Measurements from ENCODE around the gene KLF7.
A peak's percentile ranks its signal among the peaks of the same experiment; 100 is the strongest.
"Not testable (repeated sequence)": the region's sequence is repeated elsewhere in the genome, so short reads cannot be mapped to it uniquely, and the experiment has no call there.

The KLF7 gene

DNA sequence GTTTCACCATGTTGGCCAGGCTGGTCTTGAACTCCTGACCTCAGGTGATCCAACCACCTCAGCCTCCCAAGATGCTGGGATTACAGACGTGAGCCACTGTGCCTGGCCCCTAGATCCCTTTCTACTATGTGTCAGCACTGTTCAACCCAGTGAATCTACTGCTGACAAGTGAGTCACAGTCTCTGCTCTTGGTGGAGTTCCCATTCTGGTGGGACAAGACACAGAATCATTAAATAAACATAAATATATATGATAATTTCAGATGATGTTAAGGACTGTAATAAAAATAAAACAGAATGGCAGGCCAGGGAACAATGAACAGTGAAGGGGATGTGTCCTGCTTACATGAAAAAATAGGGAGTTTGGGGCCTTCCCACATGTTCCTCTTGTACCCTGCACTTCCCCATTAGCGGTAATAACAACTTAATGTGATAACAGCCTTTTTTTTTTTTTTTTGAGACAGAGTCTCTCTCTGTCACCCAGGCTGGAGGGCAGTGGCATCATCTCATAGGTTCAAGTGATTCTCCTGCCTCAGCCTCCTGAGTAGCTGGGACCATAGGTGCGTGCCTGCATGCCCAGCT is 114.3 kb downstream of the KLF7 start:
- DNase-seq = peak; percentile 94

DNA sequence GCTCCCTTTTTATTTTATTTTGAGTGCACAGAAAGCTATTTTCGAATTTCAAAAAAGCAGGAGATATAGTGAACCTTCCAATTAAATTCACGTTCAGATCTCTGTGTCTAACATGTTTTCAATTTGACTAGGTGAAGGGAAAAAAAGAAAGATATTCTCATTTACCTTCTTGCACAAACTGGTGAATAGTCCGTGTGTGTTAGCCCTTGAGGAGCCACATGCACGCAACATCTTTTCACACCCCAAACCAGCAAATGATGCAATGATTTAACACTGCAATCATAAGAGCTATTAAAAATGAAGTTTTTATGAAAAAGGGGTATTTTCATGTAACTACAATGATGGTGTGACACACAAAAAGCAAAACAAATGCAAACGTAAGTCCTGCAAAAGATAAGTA is 116.6 kb downstream of the KLF7 start:
- no peak for DNase-seq

DNA sequence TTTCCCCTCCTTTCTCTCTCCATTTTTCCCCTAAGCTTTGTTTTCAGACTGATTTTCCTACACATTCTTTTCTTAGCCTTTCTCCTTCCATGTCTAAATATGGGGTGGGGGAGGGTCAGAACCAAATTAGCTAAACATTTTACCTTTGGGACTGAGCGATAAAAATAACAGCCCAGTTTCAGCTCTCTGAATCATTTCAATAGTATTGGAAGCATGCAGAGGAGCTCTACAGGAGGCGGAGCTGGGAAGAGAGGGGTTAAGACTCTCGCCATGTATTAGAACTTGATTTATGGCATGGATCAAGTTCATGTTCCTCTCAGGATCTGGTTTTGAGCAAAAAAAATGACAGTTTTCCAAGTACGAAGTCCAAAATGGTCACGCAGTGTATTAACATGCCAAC is 117.3 kb downstream of the KLF7 start:
- peak; percentile 82 for DNase-seq

DNA sequence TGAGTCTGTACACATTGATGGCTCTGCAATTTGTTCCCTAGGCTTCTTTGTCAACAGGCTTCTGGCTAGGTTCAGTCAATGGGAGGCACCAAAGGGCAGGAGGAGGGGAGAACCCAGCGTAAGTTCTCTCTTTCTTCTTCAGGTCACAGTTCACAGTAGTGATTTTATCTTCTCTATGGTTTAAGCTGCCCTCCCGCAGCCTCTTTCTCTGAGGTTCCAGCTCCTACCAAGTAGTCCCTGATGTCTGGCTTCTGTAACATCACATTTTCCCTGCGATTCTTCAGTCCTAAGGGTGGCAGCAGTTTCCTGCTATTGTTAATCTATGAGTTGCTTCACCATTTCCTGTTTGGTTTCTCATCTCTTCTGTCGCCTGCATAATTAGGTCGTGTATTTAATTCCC is 119.0 kb downstream of the KLF7 start:
- peak; percentile 55 for DNase-seq

DNA sequence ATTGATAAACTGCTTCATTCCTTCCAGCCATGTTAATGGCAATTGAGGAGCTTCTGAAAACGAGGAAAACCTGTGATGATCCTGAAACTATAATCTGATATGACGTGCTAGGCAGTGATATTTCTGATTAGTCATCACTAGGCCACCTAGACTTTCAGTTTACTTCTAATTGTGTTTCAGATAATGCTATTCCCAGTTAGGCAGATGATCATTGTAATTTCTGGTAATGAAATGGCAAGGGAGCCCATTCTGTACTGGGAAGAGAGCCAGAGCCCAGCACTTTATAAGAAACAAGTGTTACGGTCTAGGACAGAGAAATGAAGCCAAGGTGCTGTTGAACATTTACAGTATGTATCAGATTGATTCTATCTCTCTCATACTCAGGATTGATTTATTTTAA is 120.2 kb downstream of the KLF7 start:
- no peak for DNase-seq

DNA sequence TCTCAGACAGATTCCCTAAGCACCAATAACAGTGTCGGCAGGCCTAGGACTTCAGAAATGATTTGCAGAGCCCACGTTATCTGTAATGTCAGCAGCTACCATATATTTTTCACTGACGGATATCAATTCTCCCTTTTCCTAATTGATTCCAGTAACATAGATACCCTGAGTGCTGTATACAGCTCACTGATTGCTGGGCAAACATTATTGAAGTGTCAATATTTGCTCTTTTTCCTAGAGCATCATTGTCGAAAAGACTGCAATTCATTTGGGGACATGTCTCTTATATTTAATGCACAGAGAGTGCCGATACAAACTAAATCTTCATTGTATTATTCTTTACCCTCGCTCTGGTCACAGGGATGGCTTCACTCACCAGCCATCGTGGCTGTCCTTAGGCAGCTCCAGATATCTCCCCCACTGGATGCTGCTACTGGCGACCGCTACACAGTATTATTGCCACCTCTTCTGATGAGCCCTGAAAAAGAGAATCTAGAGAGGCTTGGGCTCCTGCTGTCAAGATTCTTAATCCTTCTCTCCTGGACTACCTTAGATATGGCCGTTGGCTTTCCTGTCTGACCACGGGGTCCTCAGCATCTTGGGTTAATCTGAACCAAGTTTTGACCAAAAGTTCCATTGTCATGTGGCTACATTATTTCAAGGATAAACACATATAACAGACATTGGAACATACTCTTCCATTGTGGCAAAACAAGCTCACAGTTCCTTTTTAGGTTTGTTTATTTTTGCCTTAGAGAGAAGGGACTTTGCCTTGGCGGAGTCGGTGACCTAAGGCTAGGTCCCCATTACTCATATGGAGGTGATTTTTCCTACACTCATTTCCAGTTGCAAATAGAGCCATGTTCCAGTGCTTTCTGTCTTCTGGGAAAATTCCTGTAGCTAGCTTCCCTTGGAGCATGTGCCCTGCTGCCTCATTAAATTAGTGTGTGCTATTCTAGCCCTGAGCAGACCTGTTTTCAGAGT is 121.1 kb downstream of the KLF7 start:
- no peak for DNase-seq

DNA sequence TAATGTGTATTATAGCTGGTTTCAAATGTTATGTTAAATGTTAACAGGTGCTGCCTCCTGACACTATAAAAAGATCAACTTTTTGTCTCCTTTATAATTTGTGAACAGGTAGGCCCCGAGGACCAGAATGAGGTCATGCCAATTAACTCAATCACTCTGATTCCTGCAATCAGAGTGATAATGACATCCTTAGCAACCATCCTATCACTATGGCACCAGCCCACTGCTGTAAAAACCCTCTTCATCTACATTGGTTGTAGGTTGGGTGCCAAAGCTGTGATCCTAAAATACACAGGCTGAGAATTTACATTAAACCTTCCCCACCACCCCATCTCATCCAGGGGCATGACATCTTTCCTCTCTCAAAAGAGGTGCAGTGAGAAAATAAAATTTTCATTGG is 122.9 kb downstream of the KLF7 start:
- no peak for DNase-seq

DNA sequence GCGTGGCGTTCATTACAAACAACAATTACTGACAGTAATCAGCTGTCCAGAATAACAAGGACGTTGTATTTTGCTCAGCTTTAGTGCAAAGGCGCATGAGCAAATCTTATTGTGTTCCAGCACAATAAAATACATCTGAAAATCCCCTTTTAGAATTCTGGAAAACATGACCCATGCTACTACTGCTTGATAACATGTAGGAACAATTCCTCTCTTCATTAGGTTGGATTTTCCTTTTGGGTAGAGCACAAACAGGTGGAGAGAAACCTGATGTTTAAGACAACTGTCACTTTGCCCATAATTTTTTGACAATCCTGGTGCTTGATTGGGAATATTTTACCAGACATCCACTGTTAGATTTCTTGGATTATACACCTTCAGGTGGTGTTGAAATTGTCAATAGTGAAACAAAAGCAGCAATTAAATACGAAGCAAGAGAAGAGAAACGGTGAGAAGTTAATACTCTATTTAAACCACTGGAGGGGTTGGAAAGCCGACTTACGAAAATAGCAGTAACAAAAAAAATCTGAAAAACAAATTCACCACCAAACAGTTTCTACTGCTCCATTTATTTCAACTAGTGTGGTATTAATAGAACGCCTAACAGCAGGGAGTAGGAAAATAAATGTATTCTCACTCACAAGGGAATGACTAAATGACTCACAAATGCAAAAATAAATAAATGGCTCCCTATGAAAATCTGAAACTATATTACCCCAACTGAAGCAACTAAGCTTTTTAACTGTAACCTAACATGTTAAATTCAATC is 123.8 kb downstream of the KLF7 start:
- DNase-seq = peak; percentile 79

DNA sequence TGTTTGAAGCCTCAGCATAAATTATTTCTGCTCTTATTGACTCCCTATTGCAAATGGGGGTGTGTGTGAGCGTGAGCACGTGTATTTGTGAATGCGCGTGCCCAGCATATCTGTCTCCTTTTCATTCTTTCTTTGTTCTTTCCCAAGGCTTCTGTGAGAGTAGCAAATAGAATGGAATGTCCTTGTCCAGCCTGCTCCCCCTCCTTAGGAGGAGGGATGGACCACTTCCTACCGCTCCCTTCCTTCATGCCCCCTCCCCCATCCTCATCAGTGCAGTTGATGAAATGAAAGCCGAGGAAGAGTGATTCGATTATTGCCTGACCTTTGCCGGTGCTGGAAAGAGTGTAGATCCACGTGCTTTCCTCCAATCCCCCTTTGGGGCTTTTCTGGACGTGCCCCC is 124.5 kb downstream of the KLF7 start:
- DNase-seq = peak; percentile 61

DNA sequence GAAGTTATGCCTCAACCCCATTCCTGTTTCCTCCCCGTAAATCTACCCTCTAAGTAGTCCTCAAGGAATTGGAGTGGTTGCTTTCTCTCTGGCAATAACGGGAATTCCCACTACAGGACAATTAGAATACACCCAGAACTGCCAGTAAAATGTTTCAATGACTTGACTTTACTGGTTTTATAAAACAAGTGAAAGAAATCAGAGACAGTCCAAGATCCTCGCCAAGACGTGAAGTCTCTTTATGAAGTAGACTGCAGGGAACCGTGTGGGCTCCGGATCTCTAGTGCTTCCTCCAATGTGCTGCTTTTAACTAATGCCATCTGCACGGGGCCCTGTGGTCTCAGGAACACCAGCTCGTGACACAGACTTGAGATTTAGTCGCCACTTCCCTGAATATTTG is 125.1 kb downstream of the KLF7 start:
- DNase-seq = no peak

DNA sequence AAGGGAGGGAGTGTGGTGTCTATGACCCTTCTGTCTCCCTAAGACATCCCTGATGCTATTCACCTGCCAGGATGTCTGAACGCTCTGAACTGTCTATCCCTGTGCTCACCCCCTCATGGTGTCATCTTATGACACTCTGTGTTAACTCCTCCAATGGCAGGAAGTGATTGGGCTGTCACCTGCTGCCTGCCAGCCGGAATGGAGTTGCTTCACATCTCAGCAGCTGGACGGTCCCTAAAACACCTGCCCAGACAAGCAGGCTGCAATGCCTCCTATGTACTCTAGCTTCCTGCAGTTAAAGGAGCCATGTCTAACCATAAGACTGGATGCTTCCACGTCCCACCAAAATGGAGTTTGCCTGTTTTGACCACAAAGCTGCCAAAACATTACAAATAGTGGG is 126.5 kb downstream of the KLF7 start:
- DNase-seq = no peak

DNA sequence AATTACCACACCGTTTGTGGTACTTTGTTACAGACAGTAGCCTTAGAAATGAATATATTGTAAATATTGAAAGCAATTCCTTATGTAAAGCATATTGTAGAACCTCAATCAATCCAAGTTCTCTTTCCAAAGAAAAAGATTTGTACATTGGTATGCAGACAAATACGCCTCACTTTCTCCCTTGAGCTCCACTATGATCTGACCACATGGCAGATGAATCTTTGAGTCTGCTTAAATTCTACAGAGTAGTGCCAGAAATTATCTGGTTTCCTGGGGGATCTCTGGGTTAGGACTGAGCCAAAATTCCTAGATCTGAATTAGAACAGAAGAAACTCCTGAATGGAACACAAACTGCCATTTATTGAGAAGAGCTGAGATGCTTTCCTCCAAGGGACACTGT is 127.4 kb downstream of the KLF7 start:
- no peak for DNase-seq

DNA sequence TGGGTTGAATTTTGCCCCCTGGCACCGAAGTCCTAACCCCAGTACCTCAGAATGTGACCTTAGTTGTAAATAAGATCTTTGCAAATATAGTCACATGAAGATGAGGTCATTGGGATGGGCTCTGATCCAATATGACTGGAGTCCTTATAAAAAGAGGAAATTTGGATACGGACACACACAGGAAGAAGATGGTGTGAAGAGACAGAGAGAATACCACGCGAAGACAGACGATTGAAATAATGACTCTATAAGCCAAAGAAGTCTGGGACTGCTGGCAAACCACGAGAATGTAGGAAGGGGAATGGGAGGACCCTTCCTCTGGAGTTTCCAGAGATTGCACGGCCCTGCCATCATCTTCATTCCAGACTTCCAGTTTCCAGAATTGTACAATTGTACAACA is 127.9 kb downstream of the KLF7 start:
- DNase-seq = peak; percentile 27

DNA sequence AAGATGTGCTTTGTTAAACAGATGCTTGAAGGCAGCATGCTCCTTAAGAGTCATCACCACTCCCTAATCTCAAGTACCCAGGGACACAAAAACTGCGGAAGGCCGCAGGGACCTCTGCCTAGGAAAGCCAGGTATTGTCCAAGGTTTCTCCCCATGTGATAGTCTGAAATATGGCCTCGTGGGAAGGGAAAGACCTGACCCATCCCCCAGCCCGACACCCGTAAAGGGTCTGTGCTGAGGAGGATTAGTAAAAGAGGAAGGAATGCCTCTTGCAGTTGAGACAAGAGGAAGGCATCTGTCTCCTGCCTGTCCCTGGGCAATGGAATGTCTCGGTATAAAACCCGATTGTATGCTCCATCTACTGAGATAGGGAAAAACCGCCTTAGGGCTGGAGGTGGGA is 128.7 kb downstream of the KLF7 start:
- not testable (repeated sequence) for DNase-seq

DNA sequence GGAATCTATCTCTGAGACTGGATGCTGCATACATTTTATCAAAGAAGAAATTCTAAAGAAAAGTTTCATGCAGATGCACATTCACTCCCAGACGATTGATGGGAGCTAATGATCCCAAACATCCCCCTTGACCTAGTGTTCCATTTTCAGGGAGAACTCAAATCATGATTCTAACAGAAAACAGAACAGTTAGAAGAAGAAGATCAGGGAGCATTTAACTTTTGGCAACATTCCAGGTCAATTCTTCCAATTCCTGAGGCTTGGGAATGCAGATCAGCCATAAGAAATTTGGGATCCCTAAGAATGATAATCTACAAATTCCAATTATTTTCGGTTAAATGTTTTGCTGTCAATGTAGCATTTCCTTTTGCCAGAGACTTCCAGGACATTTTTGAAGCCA is 129.9 kb downstream of the KLF7 start:
- DNase-seq = peak; percentile 38

DNA sequence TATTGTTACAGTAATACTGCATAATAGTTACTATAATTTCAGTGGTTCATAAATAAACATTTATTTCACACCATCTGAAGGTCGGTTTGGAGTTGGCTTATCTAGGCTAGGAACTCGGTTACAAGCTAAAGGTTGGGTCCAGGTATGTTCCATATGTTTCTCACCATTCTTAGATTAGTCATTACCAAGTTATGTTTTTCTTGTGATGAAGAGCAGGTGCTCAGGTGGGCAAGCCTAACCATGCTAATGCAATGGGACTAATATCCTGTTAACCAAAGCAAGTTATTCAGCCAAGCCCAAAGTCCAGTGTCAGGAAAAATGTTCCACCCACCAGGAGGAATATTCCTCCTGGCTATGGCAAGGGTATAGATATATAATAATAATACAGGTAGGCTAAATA is 133.3 kb downstream of the KLF7 start:
- DNase-seq = no peak

All from fibroblast of skin of back (primary cell).